Glutamatergic neuron (in vitro differentiated cells): ENCODE data around the gene YY1AP1. TPM values are rescaled to one million over a fixed set of nuclear protein-coding genes. Genes with fewer than 3 reads are reported as not detected.

ENCODE experiments used
- DNase-seq: peaks from one replicate; pipeline ENCODE4 v3.0.0; 2022
- H3K27ac Mint-ChIP-seq: one replicate; pipeline ENCODE4 v1.8.0; 2020; ENCODE audit warnings: mild to moderate bottlenecking, mixed read lengths, inconsistent platforms; ENCODE audit not compliant: unreplicated experiment
- H3K27me3 Mint-ChIP-seq: one replicate; pipeline ENCODE4 v1.8.0; 2020; ENCODE audit warnings: mild to moderate bottlenecking, moderate library complexity, mixed read lengths, inconsistent platforms; ENCODE audit not compliant: unreplicated experiment
- H3K36me3 Mint-ChIP-seq: one replicate; pipeline ENCODE4 v1.8.0; 2020; ENCODE audit warnings: mild to moderate bottlenecking, mixed read lengths, inconsistent platforms; ENCODE audit not compliant: unreplicated experiment
- H3K4me1 Mint-ChIP-seq: one replicate; pipeline ENCODE4 v1.8.0; 2020; ENCODE audit warnings: mild to moderate bottlenecking, low read depth, mixed read lengths, inconsistent platforms; ENCODE audit not compliant: unreplicated experiment
- H3K4me3 Mint-ChIP-seq: one replicate; pipeline ENCODE4 v1.8.0; 2020; ENCODE audit warnings: mild to moderate bottlenecking, mixed read lengths, inconsistent platforms; ENCODE audit not compliant: unreplicated experiment
- H3K9me3 Mint-ChIP-seq: one replicate; pipeline ENCODE4 v1.8.0; 2020; ENCODE audit warnings: mild to moderate bottlenecking, moderate library complexity, mixed read lengths, inconsistent platforms; ENCODE audit not compliant: unreplicated experiment
- total RNA-seq: library from RNA; stranded (reverse); fragmentation: NEBNext Ultra II Directional; extraction: Animal tissue kit (Norgen Biotek cat#: 25700); gene quantifications from one replicate; pipeline ENCODE4 v1.2.1, GENCODE V29; 2021; ENCODE audit not compliant: unreplicated experiment
- TF ChIP-seq, protein P1 (sequence below): fragments of 200-600 bp; sonication (generic); IDR thresholded peaks from one replicate; pipeline ENCODE4 v1.5.0; 2021; ENCODE audit not compliant: partially characterized antibody, unreplicated experiment

Gene YY1AP1
- total RNA-seq, 1 donor from 2014 or later: 61.1 TPM

DNA sequence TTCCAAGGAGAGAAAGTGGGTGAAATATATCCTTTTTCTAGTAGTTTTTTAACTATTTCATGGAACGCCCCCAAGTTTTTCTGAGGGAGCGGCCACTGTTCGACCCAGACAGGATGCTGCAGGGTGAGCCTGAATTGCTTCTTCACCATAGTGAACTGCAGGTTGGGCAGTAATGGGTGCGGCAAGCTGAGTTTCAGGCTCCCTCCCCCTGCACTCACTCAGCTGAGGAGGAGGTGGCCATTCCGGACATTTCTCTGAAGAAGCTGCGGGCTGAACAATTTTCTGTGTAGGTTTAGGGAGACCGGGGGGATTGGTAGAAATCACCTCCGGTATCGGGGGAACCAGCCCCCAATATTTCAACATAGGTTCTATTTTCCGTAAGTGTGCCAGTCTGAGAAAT lies 8.5 kb upstream of the YY1AP1 start:
- peaks cover 4% of the 10 kb centered on the region for H3K9me3 Mint-ChIP-seq
- no peak overlapping the region for H3K27ac Mint-ChIP-seq
- TF ChIP-seq, protein P1, sequence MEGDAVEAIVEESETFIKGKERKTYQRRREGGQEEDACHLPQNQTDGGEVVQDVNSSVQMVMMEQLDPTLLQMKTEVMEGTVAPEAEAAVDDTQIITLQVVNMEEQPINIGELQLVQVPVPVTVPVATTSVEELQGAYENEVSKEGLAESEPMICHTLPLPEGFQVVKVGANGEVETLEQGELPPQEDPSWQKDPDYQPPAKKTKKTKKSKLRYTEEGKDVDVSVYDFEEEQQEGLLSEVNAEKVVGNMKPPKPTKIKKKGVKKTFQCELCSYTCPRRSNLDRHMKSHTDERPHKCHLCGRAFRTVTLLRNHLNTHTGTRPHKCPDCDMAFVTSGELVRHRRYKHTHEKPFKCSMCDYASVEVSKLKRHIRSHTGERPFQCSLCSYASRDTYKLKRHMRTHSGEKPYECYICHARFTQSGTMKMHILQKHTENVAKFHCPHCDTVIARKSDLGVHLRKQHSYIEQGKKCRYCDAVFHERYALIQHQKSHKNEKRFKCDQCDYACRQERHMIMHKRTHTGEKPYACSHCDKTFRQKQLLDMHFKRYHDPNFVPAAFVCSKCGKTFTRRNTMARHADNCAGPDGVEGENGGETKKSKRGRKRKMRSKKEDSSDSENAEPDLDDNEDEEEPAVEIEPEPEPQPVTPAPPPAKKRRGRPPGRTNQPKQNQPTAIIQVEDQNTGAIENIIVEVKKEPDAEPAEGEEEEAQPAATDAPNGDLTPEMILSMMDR: no peak
- no peak for DNase-seq
- peaks cover 2% of the 10 kb centered on the region for H3K27me3 Mint-ChIP-seq
- no peak overlapping the region for H3K4me3 Mint-ChIP-seq
- H3K36me3 Mint-ChIP-seq: peaks cover 30% of the 10 kb centered on the region
- H3K4me1 Mint-ChIP-seq: peaks cover 2% of the 10 kb centered on the region

DNA sequence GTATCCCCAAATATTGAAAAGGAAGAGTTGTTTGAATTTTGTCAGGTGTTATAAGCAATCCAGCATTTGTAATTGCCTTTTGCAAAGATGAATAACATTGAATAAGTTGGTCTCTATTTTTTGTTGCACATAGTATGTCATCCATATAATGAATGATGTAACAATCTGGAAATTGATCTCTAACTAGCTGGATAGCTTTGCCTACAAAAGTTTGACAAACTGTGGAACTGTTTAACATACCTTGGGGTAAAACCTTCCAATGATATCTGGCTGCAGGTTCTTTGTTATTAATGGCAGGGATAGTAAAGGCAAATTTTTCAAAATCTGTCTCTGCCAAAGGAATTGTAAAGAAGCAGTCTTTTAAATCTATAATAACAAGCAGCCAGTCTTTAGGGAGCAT lies 8.0 kb upstream of the YY1AP1 start:
- peaks cover 30% of the 10 kb centered on the region for H3K36me3 Mint-ChIP-seq
- DNase-seq: no peak
- no peak overlapping the region for H3K4me3 Mint-ChIP-seq
- peaks cover 4% of the 10 kb centered on the region for H3K9me3 Mint-ChIP-seq
- H3K4me1 Mint-ChIP-seq: peaks cover 2% of the 10 kb centered on the region
- TF ChIP-seq, protein P1: no peak
- no peak overlapping the region for H3K27ac Mint-ChIP-seq
- peaks cover 2% of the 10 kb centered on the region for H3K27me3 Mint-ChIP-seq

DNA sequence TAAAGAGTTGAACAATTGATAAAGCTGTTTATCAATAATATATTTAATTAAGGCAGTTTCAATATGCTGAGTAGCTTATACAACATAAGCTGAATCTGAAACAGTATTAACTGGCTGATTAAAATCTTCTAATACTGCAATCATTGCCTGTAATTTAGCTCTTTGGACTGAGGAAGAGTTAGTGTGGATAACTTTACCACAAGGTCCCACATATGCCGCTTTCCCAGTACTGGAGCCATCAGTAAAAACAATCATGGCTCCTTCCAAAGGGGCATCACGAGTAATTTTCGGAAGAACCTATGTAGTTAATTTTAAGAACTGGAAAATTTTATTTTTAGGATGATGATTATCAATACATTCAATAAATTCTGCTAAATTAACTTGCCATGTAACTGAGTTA lies 7.0 kb upstream of the YY1AP1 start:
- Mint-ChIP-seq H3K36me3 (peaks cover 30% of the 10 kb centered on the region), H3K4me3 (no peak overlapping the region), H3K27ac (no peak overlapping the region), H3K4me1 (peaks cover 2% of the 10 kb centered on the region), H3K27me3 (peaks cover 2% of the 10 kb centered on the region), H3K9me3 (peaks cover 4% of the 10 kb centered on the region)
- TF ChIP-seq, protein P1: no peak
- no peak for DNase-seq

DNA sequence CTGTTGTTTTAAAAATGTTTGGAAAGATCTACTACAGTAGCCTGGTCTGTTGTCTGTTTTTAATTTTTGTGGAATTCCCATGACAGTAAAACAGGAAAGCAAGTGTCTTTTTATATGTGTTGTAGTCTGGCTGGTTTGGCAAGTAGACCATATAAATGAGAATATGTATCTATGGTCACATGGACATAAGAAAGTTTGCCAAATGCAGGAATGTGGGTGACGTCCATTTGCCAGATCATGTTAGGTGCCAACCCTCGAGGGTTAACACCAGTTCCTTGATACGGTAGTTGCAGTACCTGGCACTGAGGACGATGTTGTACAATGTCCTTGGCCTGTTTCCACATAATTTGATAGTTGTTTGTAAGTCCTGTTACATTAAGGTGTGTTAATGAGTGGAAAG lies 6.5 kb upstream of the YY1AP1 start:
- peaks cover 4% of the 10 kb centered on the region for H3K9me3 Mint-ChIP-seq
- no peak overlapping the region for H3K4me3 Mint-ChIP-seq
- TF ChIP-seq, protein P1: no peak
- peaks cover 2% of the 10 kb centered on the region for H3K27me3 Mint-ChIP-seq
- peak overlapping the region; percentile 1 for H3K27ac Mint-ChIP-seq
- DNase-seq: no peak
- peaks cover 2% of the 10 kb centered on the region for H3K4me1 Mint-ChIP-seq
- H3K36me3 Mint-ChIP-seq: peaks cover 26% of the 10 kb centered on the region

DNA sequence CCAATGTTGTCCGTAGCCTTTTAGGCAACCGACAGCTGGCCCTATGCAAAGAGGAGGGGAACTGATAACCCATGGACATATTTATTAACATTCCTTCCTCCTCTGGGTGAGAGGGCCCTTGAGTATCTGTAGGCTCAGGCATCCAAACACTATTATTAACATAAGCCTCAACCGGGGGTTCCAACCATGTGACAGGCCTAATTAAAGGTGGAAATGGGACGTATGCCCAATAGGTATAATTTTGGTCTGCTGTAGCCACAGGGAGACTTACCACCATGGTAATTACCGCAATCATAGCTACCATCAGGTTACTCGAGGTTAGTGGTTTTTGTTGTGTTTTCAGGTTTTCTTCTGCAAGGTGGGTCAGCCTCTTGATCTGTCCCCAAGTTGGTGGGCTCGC lies 5.6 kb upstream of the YY1AP1 start:
- Mint-ChIP-seq H3K27me3 (peaks cover 4% of the 10 kb centered on the region), H3K27ac (peak overlapping the region; percentile 22), H3K4me1 (peaks cover 9% of the 10 kb centered on the region), H3K4me3 (no peak overlapping the region), H3K9me3 (peaks cover 8% of the 10 kb centered on the region), H3K36me3 (peaks cover 25% of the 10 kb centered on the region)
- TF ChIP-seq, protein P1: no peak
- DNase-seq: no peak
